Stimulated activated CD4-positive, alpha-beta T cell treated with anti-CD3 and anti-CD28 coated beads, Interleukin-1b, Interleukin-23, amount 100 ng/mL, for 1 hour (primary cell): ENCODE results near the gene SCN3B.

Experiments
- DNase-seq, 2 donors: peaks; one replicate each; pipeline ENCODE4 v3.0.0-alpha.2; 2020; ENCODE audit warnings: low read depth in 2 of 2

The SCN3B gene

GRCh38 chr11:123597859-123598258 is 56.6 kb downstream of the SCN3B start:
- DNase-seq: no peak

- DNase-seq: no peak
Measured at GRCh38 chr11:123594921-123595320, 59.5 kb downstream of the SCN3B start.

GRCh38 chr11:123594188-123594901 is 60.1 kb downstream of the SCN3B start:
- DNase-seq: no peak

- no peak for DNase-seq
Measured at GRCh38 chr11:123593570-123593969, 60.9 kb downstream of the SCN3B start.

GRCh38 chr11:123590296-123590912 is 64.0 kb downstream of the SCN3B start:
- DNase-seq: no peak

GRCh38 chr11:123588864-123589262 is 65.6 kb downstream of the SCN3B start:
- no peak for DNase-seq

- no peak for DNase-seq
Measured at GRCh38 chr11:123588117-123588863, 66.1 kb downstream of the SCN3B start.

- DNase-seq: no peak
Measured at GRCh38 chr11:123587559-123587958, 66.9 kb downstream of the SCN3B start.

GRCh38 chr11:123587044-123587443 is 67.4 kb downstream of the SCN3B start:
- no peak for DNase-seq

- DNase-seq: no peak
Measured at GRCh38 chr11:123586568-123586967, 67.9 kb downstream of the SCN3B start.

- no peak for DNase-seq
Measured at GRCh38 chr11:123585706-123586105, 68.7 kb downstream of the SCN3B start.

- no peak for DNase-seq
Measured at GRCh38 chr11:123585206-123585605, 69.2 kb downstream of the SCN3B start.

GRCh38 chr11:123584737-123585136 is 69.7 kb downstream of the SCN3B start:
- no peak for DNase-seq

GRCh38 chr11:123584186-123584585 is 70.2 kb downstream of the SCN3B start:
- DNase-seq: no peak

GRCh38 chr11:123582992-123583504 is 71.4 kb downstream of the SCN3B start:
- no peak for DNase-seq

GRCh38 chr11:123581651-123582399 is 72.6 kb downstream of the SCN3B start:
- no peak for DNase-seq

GRCh38 chr11:123580557-123581275 is 73.7 kb downstream of the SCN3B start:
- peak; percentile 34 to 39 for DNase-seq

- DNase-seq: no peak
Measured at GRCh38 chr11:123580137-123580536, 74.3 kb downstream of the SCN3B start.

GRCh38 chr11:123579482-123579812 is 75.0 kb downstream of the SCN3B start:
- DNase-seq: no peak
